KMS-11 (cell line): ENCODE results near the gene RAET1L.

ENCODE experiments used
- H2AFZ ChIP-seq: fragments of 200-600 bp; sonication (generic); 2 replicates; pipeline ENCODE4 v1.6.1; 2016; ENCODE audit warnings: antibody characterized with exemption, mixed run types, low read depth
- H3K27ac ChIP-seq: fragments of 200-600 bp; sonication (generic); 2 replicates; pipeline ENCODE4 v1.6.1; 2016; ENCODE audit warnings: mild to moderate bottlenecking, mixed run types
- H3K27me3 ChIP-seq: fragments of 200-600 bp; sonication (generic); 2 replicates; pipeline ENCODE4 v1.6.1; 2017; ENCODE audit warnings: mild to moderate bottlenecking, low read depth, mixed run types, moderate library complexity; ENCODE audit not compliant: insufficient read depth
- H3K36me3 ChIP-seq: fragments of 200-600 bp; sonication (generic); 2 replicates; pipeline ENCODE4 v1.6.1; 2017; ENCODE audit warnings: mild to moderate bottlenecking, mixed run types; ENCODE audit not compliant: insufficient read depth
- H3K4me1 ChIP-seq: fragments of 200-600 bp; sonication (generic); 2 replicates; pipeline ENCODE4 v1.6.1; 2016; ENCODE audit warnings: mild to moderate bottlenecking, low read depth, mixed run types; ENCODE audit not compliant: poor library complexity, severe bottlenecking
- H3K4me2 ChIP-seq: fragments of 200-600 bp; sonication (generic); 2 replicates; pipeline ENCODE4 v1.7.0; 2016; ENCODE audit warnings: mild to moderate bottlenecking, mixed run types
- H3K4me3 ChIP-seq: fragments of 200-600 bp; sonication (generic); IDR thresholded peaks from 2 replicates; pipeline ENCODE4 v1.6.1; 2017; ENCODE audit warnings: low read depth, low read length, mixed read lengths; ENCODE audit not compliant: insufficient read depth
- H3K79me2 ChIP-seq: fragments of 200-600 bp; sonication (generic); 2 replicates; pipeline ENCODE4 v1.6.1; 2016; ENCODE audit warnings: low read depth, mixed run types; ENCODE audit not compliant: insufficient read depth
- H3K9ac ChIP-seq: fragments of 200-600 bp; sonication (generic); 2 replicates; pipeline ENCODE4 v1.6.1; 2016; ENCODE audit warnings: mild to moderate bottlenecking, mixed run types
- H4K20me1 ChIP-seq: fragments of 200-600 bp; sonication (generic); 2 replicates; pipeline ENCODE4 v1.6.1; 2016; ENCODE audit warnings: mild to moderate bottlenecking, mixed run types; ENCODE audit not compliant: insufficient read depth
- CTCF ChIP-seq: fragments of 200-600 bp; sonication (generic); conservative IDR thresholded peaks from 2 replicates; pipeline ENCODE4 v1.6.1; 2017; ENCODE audit warnings: low read depth, mild to moderate bottlenecking, antibody characterized with exemption, low read length, moderate library complexity, mixed read lengths

Gene RAET1L

GRCh38 chr6:150056916-150057315 is 31.6 kb upstream of the RAET1L start:
- H2AFZ ChIP-seq: no peak overlapping the region

GRCh38 chr6:150056156-150056555 is 30.8 kb upstream of the RAET1L start:
- H3K4me2 ChIP-seq: no peak overlapping the region
- H3K4me1 ChIP-seq: no peaks in the 10 kb centered on the region
- no peaks in the 10 kb centered on the region for H4K20me1 ChIP-seq
- no peak overlapping the region for H2AFZ ChIP-seq
- H3K79me2 ChIP-seq: no peaks in the 10 kb centered on the region
- H3K4me3 ChIP-seq: no peak overlapping the region
- no peak overlapping the region for H3K9ac ChIP-seq
- H3K27ac ChIP-seq: no peak overlapping the region
- H3K27me3 ChIP-seq: peaks cover 30% of the 10 kb centered on the region; the same call in 1 of the 2 replicates
- no peaks in the 10 kb centered on the region for H3K36me3 ChIP-seq
- no peak for TF ChIP-seq CTCF

More at GRCh38 chr6:150056916-150057315, 31.6 kb upstream of the RAET1L start:
- Histone ChIP-seq H3K4me1 (no peaks in the 10 kb centered on the region), H3K4me2 (no peak overlapping the region), H3K79me2 (no peaks in the 10 kb centered on the region), H3K27ac (no peak overlapping the region), H3K9ac (no peak overlapping the region), H3K27me3 (peaks cover 26% of the 10 kb centered on the region; the same call in 1 of the 2 replicates), H3K4me3 (no peak overlapping the region), H4K20me1 (no peaks in the 10 kb centered on the region), H3K36me3 (no peaks in the 10 kb centered on the region)
- TF ChIP-seq CTCF: no peak

- Histone ChIP-seq H3K27ac (no peak overlapping the region), H3K9ac (no peak overlapping the region), H3K4me1 (no peaks in the 10 kb centered on the region), H4K20me1 (no peaks in the 10 kb centered on the region), H3K79me2 (no peaks in the 10 kb centered on the region), H2AFZ (no peak overlapping the region), H3K4me2 (no peak overlapping the region), H3K36me3 (no peaks in the 10 kb centered on the region), H3K4me3 (no peak overlapping the region), H3K27me3 (peaks cover 30% of the 10 kb centered on the region; the same call in 1 of the 2 replicates)
- TF ChIP-seq CTCF: no peak
Measured at GRCh38 chr6:150055131-150055530, 29.8 kb upstream of the RAET1L start.

GRCh38 chr6:150053450-150053849 is 28.1 kb upstream of the RAET1L start:
- H3K27me3 ChIP-seq: peaks cover 30% of the 10 kb centered on the region; the same call in 1 of the 2 replicates
- H3K9ac ChIP-seq: no peak overlapping the region
- no peaks in the 10 kb centered on the region for H3K4me1 ChIP-seq
- H2AFZ ChIP-seq: no peak overlapping the region
- H4K20me1 ChIP-seq: no peaks in the 10 kb centered on the region
- H3K79me2 ChIP-seq: no peaks in the 10 kb centered on the region
- no peaks in the 10 kb centered on the region for H3K36me3 ChIP-seq
- no peak for TF ChIP-seq CTCF
- no peak overlapping the region for H3K4me2 ChIP-seq
- H3K4me3 ChIP-seq: no peak overlapping the region
- H3K27ac ChIP-seq: no peak overlapping the region

GRCh38 chr6:150050846-150051245 is 25.5 kb upstream of the RAET1L start:
- no peak overlapping the region for H3K27ac ChIP-seq
- no peaks in the 10 kb centered on the region for H3K36me3 ChIP-seq
- TF ChIP-seq CTCF: no peak
- no peak overlapping the region for H3K4me2 ChIP-seq
- H3K4me1 ChIP-seq: no peaks in the 10 kb centered on the region
- H3K4me3 ChIP-seq: no peak overlapping the region
- no peaks in the 10 kb centered on the region for H3K79me2 ChIP-seq
- no peak overlapping the region for H2AFZ ChIP-seq
- peaks cover 30% of the 10 kb centered on the region; the same call in 1 of the 2 replicates for H3K27me3 ChIP-seq
- H3K9ac ChIP-seq: no peak overlapping the region
- no peaks in the 10 kb centered on the region for H4K20me1 ChIP-seq
